Neural progenitor cell (in vitro differentiated cells): ENCODE results near the gene SMAGP.

Experiments
- EZH2 ChIP-seq: fragments of 200-600 bp; sonication (generic); IDR thresholded peaks from 2 replicates; pipeline ENCODE4 v1.6.1; 2017; ENCODE audit warnings: antibody characterized with exemption, mild to moderate bottlenecking, moderate library complexity
- EZH2phosphoT487 ChIP-seq: fragments of 200-600 bp; sonication (generic); IDR thresholded peaks from 2 replicates; pipeline ENCODE4 v1.6.1; 2017; ENCODE audit warnings: antibody characterized with exemption
- TF ChIP-seq, protein P1 (sequence below): fragments of 200-600 bp; sonication (generic); IDR thresholded peaks from 2 replicates; pipeline ENCODE4 v1.5.1; 2017; ENCODE audit warnings: antibody characterized with exemption, mild to moderate bottlenecking

- TF ChIP-seq EZH2phosphoT487 (no peak), EZH2 (no peak)
- TF ChIP-seq, protein P1, sequence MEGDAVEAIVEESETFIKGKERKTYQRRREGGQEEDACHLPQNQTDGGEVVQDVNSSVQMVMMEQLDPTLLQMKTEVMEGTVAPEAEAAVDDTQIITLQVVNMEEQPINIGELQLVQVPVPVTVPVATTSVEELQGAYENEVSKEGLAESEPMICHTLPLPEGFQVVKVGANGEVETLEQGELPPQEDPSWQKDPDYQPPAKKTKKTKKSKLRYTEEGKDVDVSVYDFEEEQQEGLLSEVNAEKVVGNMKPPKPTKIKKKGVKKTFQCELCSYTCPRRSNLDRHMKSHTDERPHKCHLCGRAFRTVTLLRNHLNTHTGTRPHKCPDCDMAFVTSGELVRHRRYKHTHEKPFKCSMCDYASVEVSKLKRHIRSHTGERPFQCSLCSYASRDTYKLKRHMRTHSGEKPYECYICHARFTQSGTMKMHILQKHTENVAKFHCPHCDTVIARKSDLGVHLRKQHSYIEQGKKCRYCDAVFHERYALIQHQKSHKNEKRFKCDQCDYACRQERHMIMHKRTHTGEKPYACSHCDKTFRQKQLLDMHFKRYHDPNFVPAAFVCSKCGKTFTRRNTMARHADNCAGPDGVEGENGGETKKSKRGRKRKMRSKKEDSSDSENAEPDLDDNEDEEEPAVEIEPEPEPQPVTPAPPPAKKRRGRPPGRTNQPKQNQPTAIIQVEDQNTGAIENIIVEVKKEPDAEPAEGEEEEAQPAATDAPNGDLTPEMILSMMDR = no peak
Observed at GRCh38 chr12:51270951-51271518, 820 bp upstream of the SMAGP start.
